Epithelial cell of proximal tubule (primary cell): Measurements from ENCODE around the gene BPIFB3. TPM values are rescaled to one million over a fixed set of nuclear protein-coding genes. Genes with fewer than 3 reads are reported as not detected.

ENCODE experiments used
- DNase-seq: peaks from one replicate; pipeline ENCODE4 v3.0.0-alpha.2; 2011; ENCODE audit warnings: low read depth
- H3K4me3 ChIP-seq: 2 replicates; pipeline ENCODE4 v1.5.1; 2011; ENCODE audit warnings: low read depth, mild to moderate bottlenecking, low read length
- CTCF ChIP-seq: conservative IDR thresholded peaks from 2 replicates; pipeline ENCODE4 v1.5.1; 2012; ENCODE audit warnings: low read depth, mild to moderate bottlenecking, low read length
- total RNA-seq: library from RNA; depleted of rRNA; stranded (reverse); fragments of >200 nt; gene quantifications from 2 replicates; pipeline ENCODE4 v1.2.3, GENCODE V29; 2015

The BPIFB3 gene
- total RNA-seq, 1 donor from 2014 or later, result not detected

- H3K4me3 ChIP-seq, result no peak overlapping the region
- no peak for TF ChIP-seq CTCF
- DNase-seq, result no peak
Measured at GRCh38 chr20:33017542-33017941, 36.2 kb upstream of the BPIFB3 start.

GRCh38 chr20:33018169-33018931 lies 35.4 kb upstream of the BPIFB3 start:
- no peak for TF ChIP-seq CTCF
- DNase-seq, result no peak
- no peak overlapping the region for H3K4me3 ChIP-seq

- no peak for TF ChIP-seq CTCF
- no peak for DNase-seq
- no peak overlapping the region for H3K4me3 ChIP-seq
Measured at GRCh38 chr20:33019465-33020277, 34.0 kb upstream of the BPIFB3 start.

GRCh38 chr20:33020278-33021161 lies 33.2 kb upstream of the BPIFB3 start:
- TF ChIP-seq CTCF, result no peak
- H3K4me3 ChIP-seq, result no peak overlapping the region
- DNase-seq, result no peak

GRCh38 chr20:33021879-33022278 lies 31.8 kb upstream of the BPIFB3 start:
- no peak for DNase-seq
- no peak for TF ChIP-seq CTCF
- no peak overlapping the region for H3K4me3 ChIP-seq

GRCh38 chr20:33022289-33022688 lies 31.4 kb upstream of the BPIFB3 start:
- no peak overlapping the region for H3K4me3 ChIP-seq
- TF ChIP-seq CTCF, result no peak
- no peak for DNase-seq
